HL-60 (cell line): Measurements from ENCODE around the gene SELENOI.

ENCODE experiments used
- DNase-seq, 2 experiments: peaks; one replicate each; pipeline ENCODE4 v3.0.0-alpha.2; 2010 to 2020; ENCODE audit warnings: low read depth in 1 of 2, low spot score in 1 of 2
- H3K27ac ChIP-seq: fragments of 250-450 bp; sonication (Bioruptor Pico); replicated peaks from 2 replicates; pipeline ENCODE4 v1.5.1; 2020; ENCODE audit warnings: mild to moderate bottlenecking, moderate library complexity
- H3K27me3 ChIP-seq: fragments of 250-450 bp; sonication (Bioruptor Pico); 2 replicates; pipeline ENCODE4 v1.5.1; 2021; ENCODE audit warnings: mild to moderate bottlenecking, moderate library complexity; ENCODE audit not compliant: insufficient read depth, poor library complexity, severe bottlenecking
- H3K4me3 ChIP-seq: replicated peaks from 2 replicates; pipeline ENCODE4 v1.5.1; 2011; ENCODE audit warnings: mild to moderate bottlenecking, control low read depth, low read length; ENCODE audit not compliant: insufficient read depth
- GABPA ChIP-seq: IDR thresholded peaks from 2 replicates; pipeline ENCODE4 v1.6.1; 2012; ENCODE audit warnings: low read depth
- POLR2AphosphoS5 ChIP-seq: IDR thresholded peaks from 2 replicates; pipeline ENCODE4 v1.6.1; 2012; ENCODE audit warnings: low read depth
- SPI1 ChIP-seq: IDR thresholded peaks from 2 replicates; pipeline ENCODE4 v1.6.1; 2012; ENCODE audit warnings: low read depth, mild to moderate bottlenecking, borderline replicate concordance
- TF ChIP-seq, protein P1 (sequence below): IDR thresholded peaks from one replicate; pipeline ENCODE4 v1.5.1; 2011; ENCODE audit warnings: low read length, control low read depth, inconsistent platforms; ENCODE audit not compliant: insufficient read depth
- TF ChIP-seq, protein P2 (sequence below): IDR thresholded peaks from 2 replicates; pipeline ENCODE4 v1.6.1; 2012; ENCODE audit warnings: low read depth; ENCODE audit not compliant: insufficient replicate concordance

SELENOI gene

DNA sequence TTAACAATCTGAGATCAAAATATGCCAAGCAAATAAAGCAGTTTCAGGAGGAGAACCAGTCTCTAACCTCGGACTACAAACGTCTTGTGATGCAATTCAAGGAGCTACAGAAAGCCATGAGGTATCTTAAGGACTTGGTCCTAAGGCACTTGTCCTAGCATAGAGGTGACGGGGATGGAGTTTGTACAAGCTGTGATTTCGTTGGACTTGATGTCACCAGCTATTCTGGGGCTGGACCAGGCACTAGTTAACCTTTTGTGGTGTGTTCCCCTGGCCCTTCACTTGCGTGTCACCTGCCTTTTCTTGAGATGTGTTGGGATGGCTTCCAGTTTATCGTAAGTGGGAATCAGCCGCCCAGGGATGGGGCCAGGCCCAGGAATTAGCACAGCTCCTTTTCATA is 98.3 kb downstream of the SELENOI start:
- Histone ChIP-seq H3K27me3 (no peaks in the 10 kb centered on the region), H3K27ac (no peak overlapping the region), H3K4me3 (no peak overlapping the region)
- TF ChIP-seq, protein P1, sequence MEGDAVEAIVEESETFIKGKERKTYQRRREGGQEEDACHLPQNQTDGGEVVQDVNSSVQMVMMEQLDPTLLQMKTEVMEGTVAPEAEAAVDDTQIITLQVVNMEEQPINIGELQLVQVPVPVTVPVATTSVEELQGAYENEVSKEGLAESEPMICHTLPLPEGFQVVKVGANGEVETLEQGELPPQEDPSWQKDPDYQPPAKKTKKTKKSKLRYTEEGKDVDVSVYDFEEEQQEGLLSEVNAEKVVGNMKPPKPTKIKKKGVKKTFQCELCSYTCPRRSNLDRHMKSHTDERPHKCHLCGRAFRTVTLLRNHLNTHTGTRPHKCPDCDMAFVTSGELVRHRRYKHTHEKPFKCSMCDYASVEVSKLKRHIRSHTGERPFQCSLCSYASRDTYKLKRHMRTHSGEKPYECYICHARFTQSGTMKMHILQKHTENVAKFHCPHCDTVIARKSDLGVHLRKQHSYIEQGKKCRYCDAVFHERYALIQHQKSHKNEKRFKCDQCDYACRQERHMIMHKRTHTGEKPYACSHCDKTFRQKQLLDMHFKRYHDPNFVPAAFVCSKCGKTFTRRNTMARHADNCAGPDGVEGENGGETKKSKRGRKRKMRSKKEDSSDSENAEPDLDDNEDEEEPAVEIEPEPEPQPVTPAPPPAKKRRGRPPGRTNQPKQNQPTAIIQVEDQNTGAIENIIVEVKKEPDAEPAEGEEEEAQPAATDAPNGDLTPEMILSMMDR = no peak
- no peak for TF ChIP-seq POLR2AphosphoS5
- no peak for TF ChIP-seq GABPA
- TF ChIP-seq SPI1 = no peak
- TF ChIP-seq, protein P2, sequence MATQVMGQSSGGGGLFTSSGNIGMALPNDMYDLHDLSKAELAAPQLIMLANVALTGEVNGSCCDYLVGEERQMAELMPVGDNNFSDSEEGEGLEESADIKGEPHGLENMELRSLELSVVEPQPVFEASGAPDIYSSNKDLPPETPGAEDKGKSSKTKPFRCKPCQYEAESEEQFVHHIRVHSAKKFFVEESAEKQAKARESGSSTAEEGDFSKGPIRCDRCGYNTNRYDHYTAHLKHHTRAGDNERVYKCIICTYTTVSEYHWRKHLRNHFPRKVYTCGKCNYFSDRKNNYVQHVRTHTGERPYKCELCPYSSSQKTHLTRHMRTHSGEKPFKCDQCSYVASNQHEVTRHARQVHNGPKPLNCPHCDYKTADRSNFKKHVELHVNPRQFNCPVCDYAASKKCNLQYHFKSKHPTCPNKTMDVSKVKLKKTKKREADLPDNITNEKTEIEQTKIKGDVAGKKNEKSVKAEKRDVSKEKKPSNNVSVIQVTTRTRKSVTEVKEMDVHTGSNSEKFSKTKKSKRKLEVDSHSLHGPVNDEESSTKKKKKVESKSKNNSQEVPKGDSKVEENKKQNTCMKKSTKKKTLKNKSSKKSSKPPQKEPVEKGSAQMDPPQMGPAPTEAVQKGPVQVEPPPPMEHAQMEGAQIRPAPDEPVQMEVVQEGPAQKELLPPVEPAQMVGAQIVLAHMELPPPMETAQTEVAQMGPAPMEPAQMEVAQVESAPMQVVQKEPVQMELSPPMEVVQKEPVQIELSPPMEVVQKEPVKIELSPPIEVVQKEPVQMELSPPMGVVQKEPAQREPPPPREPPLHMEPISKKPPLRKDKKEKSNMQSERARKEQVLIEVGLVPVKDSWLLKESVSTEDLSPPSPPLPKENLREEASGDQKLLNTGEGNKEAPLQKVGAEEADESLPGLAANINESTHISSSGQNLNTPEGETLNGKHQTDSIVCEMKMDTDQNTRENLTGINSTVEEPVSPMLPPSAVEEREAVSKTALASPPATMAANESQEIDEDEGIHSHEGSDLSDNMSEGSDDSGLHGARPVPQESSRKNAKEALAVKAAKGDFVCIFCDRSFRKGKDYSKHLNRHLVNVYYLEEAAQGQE = no peak
- DNase-seq = no peak
